ENCODE results near the gene DMAC2.

GRCh38 chr19:41392775-41393174 is 46.9 kb downstream of the DMAC2 start:
- no peak for TF ChIP-seq POLR2AphosphoS5 (IDR thresholded peaks at IDR 0.05)
- TF ChIP-seq, protein P1, sequence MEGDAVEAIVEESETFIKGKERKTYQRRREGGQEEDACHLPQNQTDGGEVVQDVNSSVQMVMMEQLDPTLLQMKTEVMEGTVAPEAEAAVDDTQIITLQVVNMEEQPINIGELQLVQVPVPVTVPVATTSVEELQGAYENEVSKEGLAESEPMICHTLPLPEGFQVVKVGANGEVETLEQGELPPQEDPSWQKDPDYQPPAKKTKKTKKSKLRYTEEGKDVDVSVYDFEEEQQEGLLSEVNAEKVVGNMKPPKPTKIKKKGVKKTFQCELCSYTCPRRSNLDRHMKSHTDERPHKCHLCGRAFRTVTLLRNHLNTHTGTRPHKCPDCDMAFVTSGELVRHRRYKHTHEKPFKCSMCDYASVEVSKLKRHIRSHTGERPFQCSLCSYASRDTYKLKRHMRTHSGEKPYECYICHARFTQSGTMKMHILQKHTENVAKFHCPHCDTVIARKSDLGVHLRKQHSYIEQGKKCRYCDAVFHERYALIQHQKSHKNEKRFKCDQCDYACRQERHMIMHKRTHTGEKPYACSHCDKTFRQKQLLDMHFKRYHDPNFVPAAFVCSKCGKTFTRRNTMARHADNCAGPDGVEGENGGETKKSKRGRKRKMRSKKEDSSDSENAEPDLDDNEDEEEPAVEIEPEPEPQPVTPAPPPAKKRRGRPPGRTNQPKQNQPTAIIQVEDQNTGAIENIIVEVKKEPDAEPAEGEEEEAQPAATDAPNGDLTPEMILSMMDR (IDR thresholded peaks at IDR 0.05), result no peak

Data from breast epithelium (tissue), 3 donors.